AG04450 (cell line): ENCODE results near the gene DHX29. TPM values are rescaled to one million over a fixed set of nuclear protein-coding genes. Genes with fewer than 3 reads are reported as not detected.

ENCODE experiments used
- CTCF ChIA-PET: fragments of 300-600, 350-600 bp; formaldehyde crosslinking; extraction: SDS; loops from one replicate; lab custom pipeline; 2022; ENCODE audit warnings: antibody characterized with exemption, inconsistent platforms; lab: Charles Lee
- POLR2A ChIA-PET: fragments of 350-600 bp; formaldehyde crosslinking; extraction: SDS; loops from one replicate; lab custom pipeline; 2021; ENCODE audit warnings: antibody characterized with exemption, inconsistent platforms; lab: Yijun Ruan, JAX
- DNase-seq: peaks from one replicate; pipeline ENCODE4 v3.0.0-alpha.2; 2011; ENCODE audit warnings: low read depth, low spot score
- H3K27ac ChIP-seq: one replicate; pipeline ENCODE4 v1.5.1; 2012; ENCODE audit warnings: low read depth, low read length, control low read depth
- H3K27me3 ChIP-seq: one replicate; pipeline ENCODE4 v1.6.0; 2012; ENCODE audit warnings: low read length; ENCODE audit not compliant: control insufficient read depth, insufficient read depth
- H3K4me3 ChIP-seq: 2 replicates; pipeline ENCODE4 v1.5.1; 2011; ENCODE audit warnings: mild to moderate bottlenecking, low read depth, low read length, control low read depth
- H3K9me3 ChIP-seq: 2 replicates; pipeline ENCODE4 v1.5.1; 2012; ENCODE audit warnings: low read length; ENCODE audit not compliant: control insufficient read depth, insufficient read depth
- polyA plus RNA-seq: library from polyadenylated mRNA; depleted of rRNA; stranded (reverse); fragments of >200 nt; gene quantifications from 2 replicates; pipeline ENCODE4 v1.2.3, GENCODE V29; 2011
- TF ChIP-seq, protein P1 (sequence below): IDR thresholded peaks from 2 replicates; pipeline ENCODE4 v1.5.1; 2011; ENCODE audit warnings: low read depth, low read length, control low read depth, inconsistent platforms

The DHX29 gene
- polyA plus RNA-seq, 1 experiment: 10.8 TPM

DNA sequence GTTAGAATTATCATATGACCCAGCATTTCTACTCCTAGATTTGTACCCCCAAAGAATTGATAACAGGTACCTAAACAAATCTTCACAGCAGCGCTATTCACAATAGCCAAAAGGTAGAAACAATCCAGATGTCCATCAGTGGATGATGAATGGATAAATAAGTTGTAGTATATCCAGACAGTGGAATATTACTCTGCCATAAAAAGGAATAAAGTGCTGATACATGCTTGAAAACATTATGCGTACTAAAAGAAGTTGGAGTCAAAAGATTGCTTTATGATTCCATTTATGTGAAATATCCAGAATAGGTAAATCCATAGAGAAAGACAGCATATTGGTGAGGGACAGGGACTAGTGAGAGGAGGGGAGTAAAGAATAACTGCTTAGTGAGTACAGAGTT is 26.3 kb upstream of the DHX29 start:
- no peak overlapping the region for H3K4me3 ChIP-seq
- no peak overlapping the region for H3K27ac ChIP-seq
- POLR2A ChIA-PET: no interaction called here
- H3K9me3 ChIP-seq: no peaks in the 10 kb centered on the region
- H3K27me3 ChIP-seq: no peaks in the 10 kb centered on the region
- no peak for DNase-seq
- CTCF ChIA-PET: no interaction called here
- TF ChIP-seq, protein P1, sequence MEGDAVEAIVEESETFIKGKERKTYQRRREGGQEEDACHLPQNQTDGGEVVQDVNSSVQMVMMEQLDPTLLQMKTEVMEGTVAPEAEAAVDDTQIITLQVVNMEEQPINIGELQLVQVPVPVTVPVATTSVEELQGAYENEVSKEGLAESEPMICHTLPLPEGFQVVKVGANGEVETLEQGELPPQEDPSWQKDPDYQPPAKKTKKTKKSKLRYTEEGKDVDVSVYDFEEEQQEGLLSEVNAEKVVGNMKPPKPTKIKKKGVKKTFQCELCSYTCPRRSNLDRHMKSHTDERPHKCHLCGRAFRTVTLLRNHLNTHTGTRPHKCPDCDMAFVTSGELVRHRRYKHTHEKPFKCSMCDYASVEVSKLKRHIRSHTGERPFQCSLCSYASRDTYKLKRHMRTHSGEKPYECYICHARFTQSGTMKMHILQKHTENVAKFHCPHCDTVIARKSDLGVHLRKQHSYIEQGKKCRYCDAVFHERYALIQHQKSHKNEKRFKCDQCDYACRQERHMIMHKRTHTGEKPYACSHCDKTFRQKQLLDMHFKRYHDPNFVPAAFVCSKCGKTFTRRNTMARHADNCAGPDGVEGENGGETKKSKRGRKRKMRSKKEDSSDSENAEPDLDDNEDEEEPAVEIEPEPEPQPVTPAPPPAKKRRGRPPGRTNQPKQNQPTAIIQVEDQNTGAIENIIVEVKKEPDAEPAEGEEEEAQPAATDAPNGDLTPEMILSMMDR: no peak

DNA sequence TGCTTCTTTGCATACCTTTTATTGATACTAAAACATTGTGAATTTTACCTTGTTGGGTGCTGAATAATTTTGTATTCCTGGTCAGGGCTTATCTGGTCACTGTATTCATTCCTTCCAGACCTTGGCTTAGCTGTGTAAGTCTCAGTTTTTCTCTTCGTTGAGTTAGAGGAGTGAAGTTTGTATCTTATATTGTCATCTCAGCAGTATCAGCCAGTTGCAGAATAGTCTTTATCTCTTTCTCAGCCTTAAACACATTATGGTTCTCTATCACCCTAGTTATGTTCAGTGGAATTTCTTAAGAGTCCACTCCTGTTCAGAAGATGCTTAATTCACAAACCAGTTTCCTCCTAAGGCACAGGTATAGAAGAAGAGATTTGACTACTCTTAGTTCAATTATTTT is 25.5 kb upstream of the DHX29 start:
- ChIA-PET CTCF (no interaction called here), POLR2A (no interaction called here)
- no peaks in the 10 kb centered on the region for H3K9me3 ChIP-seq
- H3K27me3 ChIP-seq: no peaks in the 10 kb centered on the region
- no peak overlapping the region for H3K27ac ChIP-seq
- TF ChIP-seq, protein P1: no peak
- H3K4me3 ChIP-seq: no peak overlapping the region
- DNase-seq: no peak

DNA sequence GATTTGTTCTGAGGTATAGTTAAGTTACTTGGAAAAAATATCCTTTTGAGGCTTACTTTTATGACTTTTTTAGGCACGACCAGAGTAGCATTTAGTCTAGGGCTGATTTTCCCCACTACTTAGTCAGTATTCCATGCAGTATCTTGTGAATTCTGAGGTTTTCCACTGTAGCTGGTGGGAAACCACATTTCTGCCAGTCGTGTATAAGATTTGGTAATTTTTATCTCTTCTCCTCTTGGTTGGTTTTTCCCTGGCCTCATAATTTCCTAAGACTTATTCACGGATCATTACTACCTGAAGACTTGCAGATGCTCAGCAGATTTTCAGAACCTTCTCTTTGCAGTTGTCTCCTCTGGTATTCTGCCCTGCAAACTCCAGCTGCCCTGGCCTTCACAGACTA is 23.8 kb upstream of the DHX29 start:
- Histone ChIP-seq H3K27me3 (no peaks in the 10 kb centered on the region), H3K9me3 (no peaks in the 10 kb centered on the region), H3K27ac (no peak overlapping the region), H3K4me3 (no peak overlapping the region)
- ChIA-PET CTCF (no interaction called here), POLR2A (no interaction called here)
- TF ChIP-seq, protein P1: no peak
- no peak for DNase-seq

DNA sequence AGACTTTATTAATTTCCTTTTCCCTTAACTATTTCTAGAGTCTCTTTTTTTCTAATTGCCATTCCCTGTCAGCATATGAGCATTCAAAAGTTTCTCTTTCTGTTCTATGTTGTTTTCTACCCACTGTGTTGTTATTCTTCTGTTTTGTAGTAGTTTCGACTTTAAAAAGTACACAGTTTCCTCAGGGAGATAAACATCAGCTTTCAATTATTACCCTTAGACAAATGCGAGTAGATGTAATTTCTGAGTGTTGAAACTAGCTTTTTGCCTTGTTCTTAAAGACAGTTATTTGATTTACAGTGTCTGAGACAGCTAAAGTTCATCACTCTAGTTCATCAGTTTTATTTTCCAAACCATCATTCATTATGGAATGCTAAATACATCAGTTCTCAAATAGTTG is 19.8 kb upstream of the DHX29 start:
- Histone ChIP-seq H3K4me3 (no peak overlapping the region), H3K27me3 (no peaks in the 10 kb centered on the region), H3K9me3 (no peaks in the 10 kb centered on the region), H3K27ac (no peak overlapping the region)
- ChIA-PET CTCF (no interaction called here), POLR2A (no interaction called here)
- TF ChIP-seq, protein P1: no peak
- DNase-seq: no peak

DNA sequence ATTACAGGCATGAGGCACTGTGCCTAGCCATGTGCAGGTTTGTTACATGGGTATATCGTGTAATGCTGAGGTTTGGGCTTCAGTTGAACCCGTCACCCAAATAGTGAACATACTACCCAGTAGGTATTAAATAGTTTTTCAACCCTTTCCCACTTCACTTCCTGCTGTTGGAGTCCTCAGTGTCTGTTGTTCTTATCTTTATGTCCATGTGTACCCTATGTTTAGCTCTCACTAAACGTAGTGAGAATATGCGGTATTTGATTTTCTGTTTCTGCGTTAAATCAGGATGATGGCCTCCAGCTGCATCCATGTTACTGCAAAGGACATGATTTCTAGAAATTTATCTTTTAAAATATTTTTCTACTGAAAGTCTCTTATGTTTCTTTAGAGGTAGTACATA is 18.1 kb upstream of the DHX29 start:
- Histone ChIP-seq H3K27ac (no peak overlapping the region), H3K27me3 (no peaks in the 10 kb centered on the region), H3K4me3 (no peak overlapping the region), H3K9me3 (no peaks in the 10 kb centered on the region)
- ChIA-PET POLR2A (no interaction called here), CTCF (interaction anchor here (1.0 to 1.4 kb wide), 3 partner anchors 18 to 368 kb away, joined by 3 to 10 read pairs (median 5); partner anchors contain the start of genes DHX29 and MTREX)
- no peak for DNase-seq
- TF ChIP-seq, protein P1: no peak
